K562 (cell line): ENCODE results near the gene EPHB1. TPM values are rescaled to one million over a fixed set of nuclear protein-coding genes. Genes with fewer than 3 reads are reported as not detected.

Source experiments
- ATAC-seq: fragments of 200-7000 bp; cut with Tn5 transposase; 3 replicates; pipeline ENCODE4 v1.9.1; 2020; ENCODE audit warnings: moderate library complexity
- BruUV-seq: library from RNA; stranded (reverse); fragments of 400-500 nt; replicated peaks from 2 replicates; lab custom pipeline; 2021; lab: Mats Ljungman, UMichigan
- CTCF ChIA-PET: fragments of 300-600 bp; formaldehyde crosslinking; extraction: SDS; loops from one replicate; lab custom pipeline; 2021; ENCODE audit warnings: low intra/inter-chr PET ratio; lab: Yijun Ruan, JAX
- POLR2A ChIA-PET: fragments of 300-600, 350-650 bp; sonication (Branson Sonifier 250); formaldehyde crosslinking; extraction: SDS; loops from one replicate; lab custom pipeline; 2021; ENCODE audit warnings: antibody characterized with exemption, inconsistent platforms; lab: Yijun Ruan, JAX
- DNase-seq, 4 experiments: peaks; one replicate each; pipeline versions ENCODE4 v3.0.0 to v3.0.0-alpha.2; 2011 to 2018; ENCODE audit warnings: low spot score in 3 of 4, mixed read lengths in 3 of 4; ENCODE audit errors: extremely low read depth in 1 of 4
- FAIRE-seq: peaks from 2 replicates; lab custom pipeline; 2011; peaks lifted over from hg19 to GRCh38; lab: Jason Lieb, UNC
- H2AFZ ChIP-seq: 2 replicates; pipeline ENCODE4 v1.6.0; 2011; ENCODE audit warnings: low read depth, low read length, control low read depth, inconsistent platforms
- H3K27ac ChIP-seq: fragments of 200-600 bp; 3 replicates; pipeline ENCODE4 v1.8.0; 2011; ENCODE audit warnings: low read depth, mild to moderate bottlenecking, control low read depth, inconsistent platforms, low read length, moderate library complexity, mixed read lengths; ENCODE audit errors: extremely low read depth
- H3K27me3 ChIP-seq, 2 experiments: fragments of 300-600 bp in 1 of 2; 2 replicates in 1 of 2; 3 replicates in 1 of 2; pipeline versions ENCODE4 v1.6.0 to v1.8.0; 2011; ENCODE audit warnings: inconsistent platforms in 2 of 2, low read length in 2 of 2, mild to moderate bottlenecking in 1 of 2, mixed read lengths in 1 of 2, moderate library complexity in 1 of 2; ENCODE audit not compliant: control insufficient read depth in 2 of 2, insufficient read depth in 2 of 2
- H3K36me3 ChIP-seq: fragments of 300-600 bp; 3 replicates; pipeline ENCODE4 v1.8.0; 2011; ENCODE audit warnings: mild to moderate bottlenecking, low read length, inconsistent platforms; ENCODE audit not compliant: control insufficient read depth, insufficient read depth
- H3K4me1 ChIP-seq, 2 experiments: fragments of 200-600 bp in 1 of 2; replicated peaks in 1 of 2; 2 replicates in 1 of 2; 3 replicates in 1 of 2; pipeline versions ENCODE4 v1.5.1 to v1.8.0; 2011; ENCODE audit warnings: inconsistent platforms in 2 of 2, low read length in 2 of 2, mild to moderate bottlenecking in 1 of 2, mixed read lengths in 1 of 2, moderate library complexity in 1 of 2; ENCODE audit not compliant: control insufficient read depth in 2 of 2, insufficient read depth in 2 of 2
- H3K4me2 ChIP-seq: 2 replicates; pipeline ENCODE4 v1.6.1; 2011; ENCODE audit warnings: low read length, control low read depth, inconsistent platforms, mixed read lengths; ENCODE audit not compliant: insufficient read depth
- H3K4me3 ChIP-seq: fragments of 200-600 bp; sonication (generic), shearing (Covaris generic); 2 replicates; pipeline ENCODE4 v1.5.1; 2016; ENCODE audit warnings: control low read depth, inconsistent platforms
- H3K79me2 ChIP-seq: fragments of 200-600 bp; 3 replicates; pipeline ENCODE4 v1.8.0; 2011; ENCODE audit warnings: low read length, inconsistent platforms; ENCODE audit not compliant: control insufficient read depth, insufficient read depth
- H3K9ac ChIP-seq, 2 experiments: 2 replicates each; pipeline versions ENCODE4 v1.6.0 to v1.6.1; 2011; ENCODE audit warnings: low read depth in 2 of 2, low read length in 2 of 2, control low read depth in 1 of 2, inconsistent platforms in 1 of 2, mild to moderate bottlenecking in 1 of 2, mixed read lengths in 1 of 2; ENCODE audit not compliant: insufficient read depth in 1 of 2
- H3K9me1 ChIP-seq: one replicate; pipeline ENCODE4 v1.6.0; 2011; ENCODE audit warnings: inconsistent platforms, mild to moderate bottlenecking, low read length, moderate library complexity; ENCODE audit not compliant: control insufficient read depth, insufficient read depth
- H3K9me3 ChIP-seq: replicated peaks from 2 replicates; pipeline ENCODE4 v1.5.1; 2011; ENCODE audit warnings: low read depth, low read length, inconsistent platforms; ENCODE audit not compliant: control insufficient read depth, insufficient read depth
- H4K20me1 ChIP-seq: replicated peaks from 2 replicates; pipeline ENCODE4 v1.6.1; 2011; ENCODE audit warnings: low read length, inconsistent platforms, mixed read lengths; ENCODE audit not compliant: control insufficient read depth, insufficient read depth
- ASH1L ChIP-seq: fragments of 450-650 bp; IDR thresholded peaks from 2 replicates; pipeline ENCODE4 v1.6.1; 2018; ENCODE audit warnings: borderline replicate concordance, mild to moderate bottlenecking, low read depth; ENCODE audit not compliant: partially characterized antibody
- CCNT2 ChIP-seq: IDR thresholded peaks from 2 replicates; pipeline ENCODE4 v1.6.1; 2011; ENCODE audit warnings: borderline replicate concordance, low read depth, mild to moderate bottlenecking, moderate library complexity, mixed read lengths, low read length; ENCODE audit not compliant: insufficient read length; ENCODE audit errors: extremely low read depth
- FOXP1 ChIP-seq: sonication (generic); formaldehyde crosslinking; IDR thresholded peaks from 2 replicates; pipeline ENCODE4 v1.8.0; 2022; ENCODE audit warnings: mild to moderate bottlenecking, missing genetic modification reagents
- MAZ ChIP-seq, 2 experiments: fragments of 450-650 bp in 1 of 2; sonication (generic) in 1 of 2; formaldehyde crosslinking; IDR thresholded peaks in 1 of 2; conservative IDR thresholded peaks in 1 of 2; 2 replicates each; pipeline versions ENCODE4 v1.4.0 to v1.5.0; 2020; ENCODE audit warnings: mild to moderate bottlenecking in 1 of 2, missing genetic modification reagents in 1 of 2
- MEF2D ChIP-seq: conservative IDR thresholded peaks from 2 replicates; pipeline ENCODE4 v1.6.1; 2016; ENCODE audit warnings: low read depth, missing genetic modification characterization, missing compliant biosample characterization
- MIER1 ChIP-seq: fragments of 450-650 bp; IDR thresholded peaks from 2 replicates; pipeline ENCODE4 v1.6.1; 2016; ENCODE audit warnings: antibody characterized with exemption, mild to moderate bottlenecking, low read depth
- NR2C1 ChIP-seq, 2 experiments: fragments of 450-650 bp; IDR thresholded peaks; 2 replicates each; pipeline ENCODE4 v1.6.1; 2017; ENCODE audit warnings: mild to moderate bottlenecking in 2 of 2, antibody characterized with exemption in 1 of 2, inconsistent platforms in 1 of 2, missing compliant biosample characterization in 1 of 2, missing genetic modification characterization in 1 of 2
- RBM39 ChIP-seq: fragments of 200-400 bp; formaldehyde crosslinking; optimal IDR thresholded peaks from 2 replicates; pipeline ENCODE3; 2018; ENCODE audit warnings: low read depth, low read length
- TCFL5 ChIP-seq: fragments of 250-450 bp; sonication (Bioruptor Pico); conservative IDR thresholded peaks from 2 replicates; pipeline ENCODE4 v1.6.1; 2021; ENCODE audit warnings: mild to moderate bottlenecking, moderate library complexity, matching md5 sums
- ZNF431 ChIP-seq: sonication (generic); formaldehyde crosslinking; IDR thresholded peaks from 2 replicates; pipeline ENCODE4 v1.8.0; 2022; ENCODE audit warnings: mild to moderate bottlenecking, missing genetic modification reagents
- ZNF561 ChIP-seq: fragments of 450-650 bp; formaldehyde crosslinking; conservative IDR thresholded peaks from 2 replicates; pipeline ENCODE4 v1.4.0; 2020; ENCODE audit warnings: mild to moderate bottlenecking, moderate library complexity
- ZNF707 ChIP-seq: fragments of 250-450 bp; sonication (Bioruptor Pico); conservative IDR thresholded peaks from 2 replicates; pipeline ENCODE4 v1.8.0; 2022; ENCODE audit warnings: inconsistent platforms, mild to moderate bottlenecking, moderate library complexity
- ZNF76 ChIP-seq: fragments of 250-450 bp; sonication (Bioruptor Pico); IDR thresholded peaks from 2 replicates; pipeline ENCODE4 v1.4.0; 2020; ENCODE audit warnings: mild to moderate bottlenecking, moderate library complexity, borderline replicate concordance
- WGBS: fragments of 100-300 bp; shearing (Covaris generic); methylation state at CpG from one replicate; pipeline ENCODE4 v1.1.6; 2016; ENCODE audit warnings: low coverage, mixed read lengths; ENCODE audit not compliant: insufficient coverage; ENCODE audit errors: missing lambda C conversion rate; 5-methylcytosine and 5-hydroxymethylcytosine counted together
- in situ Hi-C: fragments of 300-500 bp; cut with MboI; formaldehyde crosslinking; loops from 4 replicates; pipeline ENCODE4 v1.15.0; 2018; ENCODE audit warnings: inconsistent platforms, mixed read lengths
- intact Hi-C: fragments of 100-400 bp; cut with micrococcal nuclease; formaldehyde crosslinking; loops from 2 replicates; pipeline ENCODE4 v1.14.2; 2022
- polyA plus RNA-seq, 8 experiments: library from polyadenylated mRNA; depleted of rRNA in 4 of 8; stranded (reverse) in 5 of 8; unstranded in 3 of 8; fragments of >200 nt; fragmentation: Nextera tagmentation in 2 of 8; fragmentation: Illumina TruSeq in 1 of 8; extraction: Ambion mirVana in 2 of 8; extraction: Trizol in 1 of 8; gene quantifications; 2 replicates each; pipeline versions ENCODE4 v1.2.1 to v1.2.3, GENCODE V29; 2011 to 2014; ENCODE audit warnings: inconsistent platforms in 1 of 8, missing spikeins in 1 of 8
- total RNA-seq, 7 experiments: library from RNA; depleted of rRNA in 6 of 7; stranded (reverse); fragments of >200 nt in 6 of 7; fragmentation: Illumina TruSeq in 2 of 7; extraction: Trizol in 2 of 7; gene quantifications; 2 replicates each; pipeline versions ENCODE4 v1.2.1 to v1.2.3, GENCODE V29; 2011 to 2021; ENCODE audit warnings: low replicate concordance in 1 of 7
- TF ChIP-seq, protein P1 (sequence below): sonication (generic); formaldehyde crosslinking; IDR thresholded peaks from 2 replicates; pipeline ENCODE4 v1.8.1; 2022; ENCODE audit warnings: missing genetic modification reagents

The EPHB1 gene
- total and polyA plus RNA-seq, 9 of the 15 experiments (the other 6 are each of a cell fraction or from before 2014, with no cell fraction given), result 0.29 TPM; not detected in 8

DNA sequence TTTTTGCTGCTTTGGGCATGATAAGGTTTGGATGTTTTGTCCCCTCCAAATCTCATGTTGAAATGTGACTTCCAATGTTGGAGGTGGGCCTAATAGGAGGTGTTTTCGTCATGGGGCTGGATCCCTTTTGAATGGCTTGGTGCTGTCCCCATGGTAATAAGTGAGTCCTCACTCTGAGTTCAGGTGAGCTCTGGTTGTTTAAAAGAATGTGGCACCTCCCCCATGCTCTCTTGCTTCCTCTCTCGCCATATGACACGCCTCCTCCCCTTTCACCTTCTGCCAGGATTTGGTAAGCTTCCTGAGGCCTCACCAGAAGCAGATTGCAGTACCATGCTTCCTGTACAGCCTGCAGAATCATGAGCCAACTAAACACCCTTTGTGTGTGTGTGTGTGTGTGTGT, 255.5 kb downstream of the EPHB1 start:
- no peak for DNase-seq
- no TSS peak for BruUV-seq

More for the DNA sequence above, 255.5 kb downstream of the EPHB1 start:
- Histone ChIP-seq H3K4me1 (no peaks in the 10 kb centered on the region), H3K4me2 (no peak overlapping the region), H3K4me3 (no peak overlapping the region), H3K36me3 (no peaks in the 10 kb centered on the region), H3K27ac (no peak overlapping the region), H3K9me1 (no peaks in the 10 kb centered on the region), H4K20me1 (no peaks in the 10 kb centered on the region), H3K9ac (no peak overlapping the region)
- WGBS, result 0% methylated on average over 3 of the region's 3 CpGs
- no peak for FAIRE-seq
- CTCF ChIA-PET, result no interaction called here
- no peak for ATAC-seq
- POLR2A ChIA-PET, result no interaction called here
- TF ChIP-seq, protein P1, sequence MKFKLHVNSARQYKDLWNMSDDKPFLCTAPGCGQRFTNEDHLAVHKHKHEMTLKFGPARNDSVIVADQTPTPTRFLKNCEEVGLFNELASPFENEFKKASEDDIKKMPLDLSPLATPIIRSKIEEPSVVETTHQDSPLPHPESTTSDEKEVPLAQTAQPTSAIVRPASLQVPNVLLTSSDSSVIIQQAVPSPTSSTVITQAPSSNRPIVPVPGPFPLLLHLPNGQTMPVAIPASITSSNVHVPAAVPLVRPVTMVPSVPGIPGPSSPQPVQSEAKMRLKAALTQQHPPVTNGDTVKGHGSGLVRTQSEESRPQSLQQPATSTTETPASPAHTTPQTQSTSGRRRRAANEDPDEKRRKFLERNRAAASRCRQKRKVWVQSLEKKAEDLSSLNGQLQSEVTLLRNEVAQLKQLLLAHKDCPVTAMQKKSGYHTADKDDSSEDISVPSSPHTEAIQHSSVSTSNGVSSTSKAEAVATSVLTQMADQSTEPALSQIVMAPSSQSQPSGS (CRISPR knock-in tag), result no peak
- TF ChIP-seq MIER1, result no peak
- no peak for TF ChIP-seq ZNF561 (CRISPR knock-in tag)
- no peak for TF ChIP-seq MEF2D
- no peak for TF ChIP-seq ASH1L
- TF ChIP-seq TCFL5 (CRISPR knock-in tag), result no peak
- TF ChIP-seq ZNF707 (CRISPR knock-in tag), result no peak
- TF ChIP-seq ZNF76, result no peak
- TF ChIP-seq CCNT2, result no peak
- TF ChIP-seq FOXP1 (CRISPR knock-in tag), result no peak
- TF ChIP-seq MAZ (CRISPR knock-in tag; conservative IDR thresholded peaks at IDR 0.05 in 1 of 2, IDR thresholded peaks at IDR 0.05 in 1 of 2), result no peak
- TF ChIP-seq RBM39, result no peak
- TF ChIP-seq NR2C1 (IDR thresholded peaks at IDR 0.05), result no peak
- TF ChIP-seq NR2C1 (tag; IDR thresholded peaks at IDR 0.05), result no peak
- TF ChIP-seq ZNF431, result no peak
- TF ChIP-seq, all 486 proteins: peak for 0
- intact Hi-C loops (no loop called here), in situ Hi-C loops (no loop called here)
- Histone ChIP-seq H3K79me2 (no peaks in the 10 kb centered on the region), H3K27me3 (no peaks in the 10 kb centered on the region), H3K9me3 (no peaks in the 10 kb centered on the region), H2AFZ (no peak overlapping the region)
